Right kidney (tissue), 1 donor: ENCODE results near the gene GRAPL.
"Not testable (repeated sequence)": the region's sequence is repeated elsewhere in the genome, so short reads cannot be mapped to it uniquely, and the experiment has no call there.

Source experiments
- DNase-seq: peaks from one replicate; pipeline ENCODE4 v3.0.0-alpha.2; 2016

GRAPL gene

DNA sequence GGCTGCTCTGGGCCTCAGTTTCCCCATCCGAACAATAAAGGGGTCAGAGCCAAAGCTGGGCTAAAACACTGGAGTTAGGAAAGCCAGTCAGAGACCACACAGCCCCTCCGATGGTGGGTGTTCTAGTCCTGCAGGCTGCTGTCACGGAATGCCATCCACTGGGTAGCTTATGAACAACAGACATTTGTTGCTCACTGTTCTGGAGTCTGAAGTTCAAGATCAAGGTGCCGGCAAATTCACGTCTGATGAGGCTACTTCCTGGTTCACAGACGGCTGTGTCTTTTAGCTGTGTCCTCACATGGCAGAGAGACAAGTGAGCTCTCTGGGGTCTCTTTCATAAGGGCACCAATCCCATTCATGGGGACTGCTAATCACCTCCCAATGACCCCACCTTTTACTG, 9.2 kb downstream of the GRAPL start:
- not testable (repeated sequence) for DNase-seq

DNA sequence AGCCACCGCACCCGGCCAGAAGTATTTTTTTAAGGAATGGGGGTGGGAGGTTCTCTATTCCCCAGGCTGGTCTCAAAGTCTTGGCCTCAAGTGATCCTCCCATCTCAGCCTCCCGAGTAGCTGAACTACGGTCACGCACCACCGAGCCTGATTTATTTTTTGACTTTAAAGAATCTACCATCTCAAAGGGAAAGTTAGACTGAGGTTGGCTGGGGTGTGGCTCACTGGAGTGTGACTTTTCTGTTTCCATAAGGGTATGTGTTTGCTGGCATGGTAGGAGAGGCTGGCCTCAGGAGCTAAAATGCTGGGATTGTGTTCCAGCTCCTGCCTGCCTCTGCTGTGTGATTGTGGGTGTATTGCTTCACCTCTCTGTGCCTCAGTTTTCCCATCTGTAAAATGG, 10.6 kb downstream of the GRAPL start:
- DNase-seq, result not testable (repeated sequence)

DNA sequence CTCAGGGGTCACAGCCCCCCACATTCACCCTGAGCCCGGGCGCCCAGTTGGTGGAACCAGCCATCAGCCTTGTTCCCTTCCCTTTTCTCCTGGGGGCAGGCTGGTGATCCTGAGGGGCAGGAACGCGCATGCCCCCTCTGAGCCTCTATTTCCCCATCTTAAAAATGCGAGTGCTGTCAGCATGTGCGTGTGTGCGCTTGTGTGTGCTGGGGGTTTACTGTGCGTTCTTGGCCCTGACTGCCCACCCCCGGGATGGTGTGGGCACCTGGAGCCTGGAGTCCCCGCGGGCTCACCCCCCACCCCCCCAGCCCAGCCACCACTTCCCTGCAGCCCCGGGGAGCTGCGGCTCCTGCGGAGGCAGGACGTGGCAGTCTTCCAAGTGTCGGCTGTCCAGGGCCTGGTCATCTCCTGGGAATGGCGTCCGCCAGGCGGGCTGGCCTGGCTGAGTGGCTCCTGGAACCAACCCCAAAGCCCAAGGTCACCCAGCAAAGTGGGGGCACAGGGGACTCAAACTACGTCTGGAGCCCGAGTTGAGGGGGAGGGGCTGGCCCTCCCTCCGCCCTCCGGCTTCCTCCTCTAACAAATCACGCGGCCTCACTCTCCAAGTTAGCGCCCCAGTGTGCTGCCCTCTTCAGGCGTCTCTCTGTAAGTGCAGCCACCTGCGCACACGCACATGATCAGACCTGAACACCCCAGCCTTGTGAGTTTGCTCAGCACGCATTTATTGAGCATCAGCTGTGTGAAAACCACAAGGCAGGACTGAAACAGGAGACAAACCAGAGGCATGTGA, 14.2 kb downstream of the GRAPL start:
- not testable (repeated sequence) for DNase-seq

DNA sequence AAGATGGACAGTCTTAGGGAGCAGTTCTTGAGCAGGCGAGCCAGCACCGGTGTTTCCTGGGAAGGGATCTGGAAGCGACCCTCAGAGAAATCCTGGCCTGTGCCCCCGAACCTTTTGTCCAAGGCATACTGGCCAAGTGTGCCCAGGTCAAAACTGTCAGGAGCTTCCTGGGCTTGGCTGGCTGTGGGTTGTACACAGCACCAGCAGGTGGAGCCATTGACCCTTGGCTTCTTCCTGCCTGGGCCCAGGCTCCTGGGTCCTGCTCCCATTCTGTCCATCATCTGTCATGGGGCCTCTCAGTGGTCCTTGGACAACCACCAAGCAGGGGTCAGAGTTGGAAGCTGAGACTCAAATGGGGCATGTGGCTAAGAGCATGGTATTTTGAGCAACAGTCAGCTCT, 15.0 kb downstream of the GRAPL start:
- not testable (repeated sequence) for DNase-seq

DNA sequence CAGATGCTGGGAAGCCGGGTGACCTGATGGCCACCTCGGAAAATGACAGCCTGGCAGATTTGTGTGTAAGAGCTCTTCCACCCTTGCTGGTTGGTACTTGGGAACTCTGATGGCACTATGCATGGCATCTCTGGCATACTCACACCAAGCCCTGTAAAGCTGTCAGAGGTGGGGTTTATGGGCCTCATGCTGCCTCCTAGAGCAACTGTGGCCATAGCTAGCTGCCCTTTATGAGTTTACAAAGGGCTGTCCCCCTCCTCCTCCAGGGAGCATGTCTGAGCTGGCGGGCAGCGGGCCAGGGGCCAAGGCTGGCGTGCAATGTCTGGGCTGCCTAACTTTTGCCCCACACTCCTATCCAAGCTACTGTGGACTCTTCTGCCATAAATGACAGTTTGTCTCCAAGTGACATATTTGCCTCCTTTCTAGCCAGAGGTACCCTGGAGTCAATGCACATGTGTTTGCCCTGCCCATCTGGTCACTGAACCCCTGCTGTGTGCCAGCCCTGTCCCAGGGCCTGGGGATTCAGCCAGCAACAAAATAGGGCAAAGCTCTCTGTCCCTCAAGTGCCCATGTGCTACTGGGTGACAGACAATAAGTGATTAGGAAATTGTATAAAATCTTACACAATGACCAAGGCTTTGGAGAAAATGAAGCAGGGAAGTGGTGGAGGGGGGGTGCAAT, 15.8 kb downstream of the GRAPL start:
- not testable (repeated sequence) for DNase-seq

DNA sequence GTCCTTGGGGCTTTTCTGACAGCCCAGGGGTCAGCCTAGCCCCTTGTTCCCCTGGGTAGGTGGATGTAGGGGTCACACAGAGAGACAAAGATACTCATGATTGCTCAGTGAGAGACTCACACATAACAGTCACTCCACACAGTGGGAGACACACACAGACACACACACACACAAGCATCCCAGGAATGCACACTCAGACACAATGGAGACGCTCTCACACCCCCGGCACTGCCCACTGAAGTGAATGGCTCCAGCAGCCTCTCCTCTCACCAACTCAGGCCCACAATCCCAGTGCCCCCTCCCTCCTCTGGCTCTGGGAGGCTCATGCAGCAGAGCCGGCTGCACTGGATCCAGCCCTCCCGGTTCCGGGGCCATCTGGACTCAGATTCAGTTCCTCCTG, 17.0 kb downstream of the GRAPL start:
- not testable (repeated sequence) for DNase-seq

DNA sequence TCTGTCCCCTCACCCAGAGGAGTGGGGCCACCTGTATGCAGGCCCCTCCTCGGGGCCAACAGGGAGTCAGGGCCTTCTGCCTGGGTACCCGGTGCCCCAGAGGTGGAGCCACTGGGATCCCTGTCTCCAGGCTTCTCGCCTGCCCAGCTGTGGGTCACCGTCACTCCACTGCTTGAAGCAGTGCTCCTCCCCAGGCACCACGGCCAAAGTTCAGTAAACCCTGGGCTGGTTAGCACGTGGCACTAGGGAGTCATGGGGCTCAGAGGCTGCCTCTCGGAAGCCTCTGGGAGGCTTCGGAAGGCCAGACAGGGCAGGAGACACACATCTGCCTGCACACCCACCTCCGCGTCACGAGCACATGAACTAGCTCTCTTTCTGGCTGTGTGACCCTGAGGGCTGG, 18.1 kb downstream of the GRAPL start:
- not testable (repeated sequence) for DNase-seq

DNA sequence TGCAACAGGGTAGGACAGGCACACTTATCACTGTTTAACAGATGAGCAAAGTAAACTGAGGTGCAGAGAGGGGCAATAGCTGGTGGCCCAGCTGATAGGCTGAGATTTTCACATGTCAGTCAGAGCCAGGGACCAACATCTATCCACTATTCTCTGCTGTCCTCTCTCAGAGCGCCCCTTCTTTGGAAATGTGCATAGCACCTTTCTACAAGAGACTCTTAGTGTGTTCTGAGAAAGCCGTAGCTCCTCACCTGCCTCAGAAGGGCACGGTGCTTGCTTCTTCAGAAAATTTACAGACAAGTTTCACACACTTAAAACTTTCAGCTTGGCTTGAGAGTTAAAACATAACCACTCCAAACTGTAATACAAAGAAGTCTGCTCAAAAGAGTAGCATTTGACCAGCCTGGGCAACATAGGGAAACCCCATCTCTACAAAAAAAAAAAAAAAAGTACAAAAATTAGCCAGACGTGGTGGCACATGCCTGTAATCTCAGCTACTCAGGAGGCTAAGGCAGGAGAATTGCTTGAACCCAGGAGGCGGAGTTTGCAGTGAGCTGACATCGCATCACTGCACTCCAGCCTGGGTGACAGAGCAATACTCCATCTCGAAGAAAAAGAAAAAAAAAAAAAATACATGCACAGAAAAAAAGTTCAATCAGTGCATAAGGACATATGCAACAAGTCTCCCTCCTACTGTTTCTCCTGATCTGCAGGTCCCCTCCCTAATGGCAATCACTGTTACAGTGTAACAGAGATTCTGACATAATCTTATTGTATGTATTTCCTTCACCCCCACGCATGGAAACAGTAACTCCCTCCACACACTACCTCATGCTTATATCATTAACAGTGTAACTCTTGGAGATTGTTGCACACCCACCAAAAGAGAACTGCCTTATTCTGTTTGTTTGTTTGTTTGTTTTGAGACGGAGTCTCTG, 23.6 kb downstream of the GRAPL start:
- DNase-seq, result not testable (repeated sequence)

DNA sequence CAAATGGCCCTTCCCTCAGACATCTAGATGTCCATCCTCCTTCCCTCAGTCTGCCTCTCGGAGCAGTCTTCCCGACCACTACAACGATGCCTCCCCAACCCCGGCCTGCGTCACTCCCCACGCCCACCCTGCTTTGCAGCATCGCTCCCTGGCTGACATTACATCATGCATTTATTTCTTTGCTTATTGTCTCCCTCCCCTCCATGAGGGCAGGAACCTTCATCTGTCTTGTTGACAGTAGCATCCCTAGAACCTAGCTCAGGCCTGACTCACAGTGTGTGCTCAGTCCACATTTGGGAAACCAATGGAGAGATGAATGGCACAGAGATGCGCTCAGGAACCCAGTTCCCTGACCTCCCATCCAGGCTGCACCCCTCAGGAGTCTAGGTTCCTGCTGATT, 30.2 kb downstream of the GRAPL start:
- not testable (repeated sequence) for DNase-seq

DNA sequence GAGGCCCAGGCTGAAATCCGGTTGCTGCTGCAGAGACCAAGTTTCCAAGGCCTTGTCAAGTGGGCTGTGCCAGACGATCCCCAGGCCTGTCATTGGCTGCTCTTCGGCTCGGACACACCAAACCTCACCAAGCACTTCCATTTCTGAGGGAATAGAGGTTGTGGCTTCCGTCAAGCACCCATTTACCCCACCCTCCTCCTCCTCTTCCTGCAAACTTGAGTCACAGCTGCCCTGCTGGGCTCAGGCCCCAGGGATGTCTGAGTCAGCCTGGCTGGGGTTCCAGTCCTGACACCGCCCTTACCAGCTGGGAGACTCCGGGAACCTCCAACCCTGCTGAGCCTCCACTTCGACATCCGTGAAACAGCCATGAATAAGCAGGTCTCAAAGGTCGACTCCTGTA, 31.1 kb downstream of the GRAPL start:
- DNase-seq, result not testable (repeated sequence)

DNA sequence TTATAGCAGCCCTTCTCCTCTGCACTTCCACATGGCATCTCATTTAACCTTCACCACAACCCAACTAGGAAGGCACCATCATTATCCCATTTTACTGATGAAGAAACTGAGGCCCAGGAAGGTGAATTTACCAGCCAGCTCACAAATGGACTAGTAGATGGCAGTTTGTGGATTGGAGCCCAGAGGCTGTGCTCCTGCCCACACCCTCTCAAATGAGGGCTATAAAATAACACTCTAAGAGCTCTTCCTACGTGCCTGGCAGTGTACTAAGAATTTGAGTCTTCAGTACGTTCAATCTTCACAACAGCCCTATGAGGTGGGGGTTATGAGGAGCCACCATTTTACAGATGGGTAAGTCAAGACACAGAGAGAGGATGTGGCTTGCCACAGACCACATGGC, 31.5 kb downstream of the GRAPL start:
- not testable (repeated sequence) for DNase-seq

DNA sequence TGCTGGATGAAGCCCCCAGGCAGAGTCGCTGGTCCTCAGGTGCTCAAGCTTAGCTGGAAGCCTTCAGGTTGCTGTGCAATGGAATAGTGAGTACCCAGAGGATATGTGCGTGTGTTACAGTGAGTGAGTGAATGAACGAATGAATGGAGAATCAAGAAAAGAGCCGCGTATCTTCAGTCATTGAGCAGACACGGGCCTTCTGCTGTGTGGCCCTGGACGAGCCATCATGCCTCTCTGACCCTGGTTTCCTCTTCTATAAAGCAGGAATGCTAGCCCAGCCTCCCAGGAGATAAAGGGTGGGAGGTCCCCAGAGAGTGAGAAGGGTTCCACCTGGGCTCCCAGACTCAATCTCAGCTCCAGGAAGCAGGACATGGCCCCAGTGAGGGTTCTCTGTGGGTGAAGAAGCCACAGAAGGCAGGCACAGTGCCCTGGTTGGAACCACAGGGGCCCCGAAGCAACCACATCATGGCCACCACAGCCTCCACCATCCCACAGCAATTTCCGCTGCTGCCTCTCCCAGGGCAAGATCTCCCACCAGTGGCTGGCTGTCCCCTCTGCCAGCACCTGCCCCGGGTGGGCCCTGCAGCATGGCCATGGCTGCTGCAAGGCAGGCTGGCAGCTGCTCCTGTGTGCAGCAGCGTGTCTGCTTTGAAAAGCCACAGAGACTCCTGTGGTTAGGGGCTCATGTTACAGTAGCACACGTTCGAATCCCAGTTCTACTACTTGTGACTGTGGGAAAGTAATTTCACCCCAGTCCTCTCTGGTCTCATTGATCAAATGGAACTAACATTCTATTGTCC, 34.1 kb downstream of the GRAPL start:
- DNase-seq, result not testable (repeated sequence)

DNA sequence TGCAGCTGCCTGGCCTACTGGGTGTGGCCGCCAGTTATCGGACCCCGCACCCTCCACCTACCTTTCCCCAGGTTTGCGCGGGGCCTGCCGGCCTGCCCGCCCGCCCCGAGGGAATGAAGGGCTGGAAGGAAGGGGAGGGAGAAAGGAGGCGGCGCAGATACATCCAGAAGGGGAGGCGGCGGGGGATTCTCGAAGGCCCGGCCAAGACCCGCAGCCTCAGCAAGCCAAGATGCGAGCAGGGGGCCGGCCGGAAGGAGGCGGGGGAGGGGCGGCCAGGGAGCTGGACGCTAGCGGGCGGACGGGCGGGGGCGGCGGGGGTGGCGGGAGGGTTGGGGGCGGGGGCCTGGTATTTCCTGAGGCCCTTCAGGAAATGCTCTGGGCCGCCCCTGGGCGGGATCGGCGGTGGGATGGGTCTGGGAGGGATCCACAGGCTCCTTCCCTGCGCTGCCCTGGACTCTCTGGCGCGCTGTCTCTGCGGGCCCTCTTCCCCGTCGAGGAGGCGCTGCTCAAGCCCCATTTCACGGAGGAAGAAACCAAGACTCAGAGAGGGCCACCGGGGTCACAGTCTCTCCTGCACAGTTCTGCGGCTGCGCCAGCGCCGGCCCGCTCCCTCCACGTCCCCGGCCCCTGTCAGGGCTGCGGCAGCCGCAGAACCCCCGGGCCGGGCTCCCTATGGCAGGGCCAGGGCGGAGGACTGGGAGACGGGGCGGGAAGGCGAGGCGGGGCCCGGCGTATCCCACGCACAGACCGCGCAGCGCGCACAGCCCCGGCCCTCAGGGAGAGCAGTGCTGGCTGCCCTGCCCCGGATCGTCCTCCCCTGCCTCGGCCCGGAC, 35.2 kb downstream of the GRAPL start:
- DNase-seq, result not testable (repeated sequence)

DNA sequence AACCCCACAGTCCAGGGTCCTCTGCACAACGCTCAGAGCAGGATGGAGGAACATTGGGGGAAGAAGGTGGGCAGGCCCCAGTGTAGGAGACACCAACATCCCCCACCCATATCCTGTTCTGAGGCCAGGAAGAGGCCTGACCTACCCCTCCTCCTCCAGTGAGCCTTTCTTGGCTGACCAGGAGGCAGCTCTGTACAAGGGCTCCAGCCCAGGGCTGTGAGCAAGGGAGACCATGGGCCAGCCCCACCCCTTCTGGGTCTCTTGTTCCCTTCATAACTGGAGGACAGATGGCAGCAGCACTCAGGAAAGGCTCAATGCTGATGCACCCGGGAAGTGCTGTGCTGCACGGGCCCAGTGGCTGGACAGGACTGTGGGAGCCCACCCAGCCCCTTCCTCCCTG, 47.0 kb downstream of the GRAPL start:
- not testable (repeated sequence) for DNase-seq

DNA sequence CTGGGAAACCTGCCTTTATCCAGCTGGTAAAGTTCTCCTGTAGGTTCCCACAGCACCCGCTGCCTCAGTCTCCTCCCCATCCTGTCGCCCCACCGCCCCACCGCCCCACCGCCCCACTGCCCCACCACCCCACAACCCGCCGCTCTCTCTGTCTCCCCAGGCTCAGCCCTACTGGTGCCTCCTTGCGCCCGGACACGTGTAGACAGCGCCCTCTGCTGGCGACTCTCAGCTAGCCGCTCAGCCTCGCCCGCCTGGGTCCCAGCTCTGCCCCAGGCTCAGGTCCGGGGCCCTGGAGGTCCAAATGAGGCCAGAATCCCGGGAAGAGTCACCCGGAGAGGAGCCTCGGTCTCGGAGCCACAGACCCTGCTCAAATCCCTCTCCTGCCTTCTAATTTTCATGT, 48.0 kb downstream of the GRAPL start:
- DNase-seq, result not testable (repeated sequence)

DNA sequence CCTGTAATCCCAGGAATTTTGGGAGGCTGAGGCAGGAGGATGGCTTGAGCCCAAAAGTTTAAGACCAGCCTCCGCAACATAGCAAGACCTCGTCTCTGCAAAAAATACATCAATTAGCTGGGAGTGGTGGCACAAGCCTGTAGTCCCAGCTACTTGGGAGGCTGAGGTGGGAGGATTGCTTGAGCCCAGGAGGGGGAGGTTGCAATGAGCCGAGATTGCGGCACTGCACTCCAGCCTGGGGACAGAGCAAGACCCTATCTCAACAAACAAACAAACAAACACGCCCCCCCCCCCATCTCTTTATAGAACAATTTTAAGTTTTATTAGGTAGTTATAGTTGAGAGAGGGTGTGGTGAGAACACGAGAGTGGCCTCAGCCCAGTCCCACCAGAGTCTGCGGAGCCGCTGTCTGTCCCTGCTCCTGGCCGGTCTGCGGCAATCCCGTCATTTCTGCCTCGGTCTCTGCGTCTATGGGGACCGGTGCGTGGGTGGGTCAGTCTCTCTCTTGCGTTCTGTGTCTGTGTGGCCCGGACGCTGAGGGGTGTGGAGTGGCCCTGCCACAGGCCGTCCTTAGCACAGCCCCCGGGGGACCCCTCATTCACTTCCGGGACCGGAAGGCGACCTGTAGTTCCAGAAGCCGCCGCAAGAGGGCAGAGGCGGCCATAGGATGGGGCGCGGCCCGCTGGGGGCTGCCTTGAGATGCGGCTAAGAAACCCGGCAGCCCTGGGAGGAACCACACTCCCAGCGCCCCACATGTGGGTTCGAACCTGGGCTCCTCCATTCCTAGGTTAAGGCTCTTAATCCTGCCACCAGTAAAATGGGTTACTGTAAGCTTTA, 53.9 kb downstream of the GRAPL start:
- not testable (repeated sequence) for DNase-seq

DNA sequence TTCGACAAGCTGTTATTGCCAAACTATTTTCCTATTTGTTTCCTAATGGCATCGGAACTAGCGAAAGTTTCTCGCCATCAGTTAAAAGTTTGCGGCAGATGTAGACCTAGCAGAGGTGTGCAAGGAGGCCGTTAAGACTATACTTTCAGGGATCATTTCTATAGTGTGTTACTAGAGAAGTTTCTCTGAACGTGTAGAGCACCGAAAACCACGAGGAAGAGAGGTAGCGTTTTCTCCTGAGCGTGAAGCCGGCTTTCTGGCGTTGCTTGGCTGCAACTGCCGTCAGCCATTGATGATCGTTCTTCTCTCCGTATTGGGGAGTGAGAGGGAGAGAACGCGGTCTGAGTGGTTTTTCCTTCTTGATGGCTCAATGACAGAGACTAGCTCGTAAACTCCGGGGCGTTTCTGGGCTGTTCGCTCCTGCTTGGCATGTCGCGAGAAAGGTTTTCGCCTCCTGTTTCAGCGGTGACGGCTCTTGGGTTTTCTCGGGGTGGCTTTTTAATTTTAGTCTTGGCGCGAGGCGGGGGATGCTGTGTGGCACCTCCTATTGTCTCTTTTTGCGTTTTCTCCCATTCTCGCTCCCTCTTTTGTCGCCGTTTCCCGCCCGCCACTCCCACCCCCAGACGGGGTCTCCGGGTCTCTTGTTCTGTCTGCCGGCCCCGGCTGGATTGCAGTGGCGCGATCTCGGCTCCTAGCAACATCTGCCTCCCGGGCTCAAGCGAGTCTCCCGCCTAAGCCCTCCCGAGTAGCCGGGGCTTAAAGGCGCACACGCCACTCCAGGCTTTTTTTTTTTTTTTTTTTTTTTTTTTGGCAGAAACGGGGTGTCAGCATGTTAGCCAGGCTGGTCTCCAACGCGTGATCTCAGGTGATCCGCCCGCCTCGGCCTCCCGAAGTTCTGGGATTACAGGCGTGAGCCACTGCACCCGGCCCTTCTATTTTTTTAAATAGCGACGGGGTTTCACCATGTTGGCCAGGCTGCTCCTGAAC, 60.8 kb downstream of the GRAPL start:
- DNase-seq, result not testable (repeated sequence)

DNA sequence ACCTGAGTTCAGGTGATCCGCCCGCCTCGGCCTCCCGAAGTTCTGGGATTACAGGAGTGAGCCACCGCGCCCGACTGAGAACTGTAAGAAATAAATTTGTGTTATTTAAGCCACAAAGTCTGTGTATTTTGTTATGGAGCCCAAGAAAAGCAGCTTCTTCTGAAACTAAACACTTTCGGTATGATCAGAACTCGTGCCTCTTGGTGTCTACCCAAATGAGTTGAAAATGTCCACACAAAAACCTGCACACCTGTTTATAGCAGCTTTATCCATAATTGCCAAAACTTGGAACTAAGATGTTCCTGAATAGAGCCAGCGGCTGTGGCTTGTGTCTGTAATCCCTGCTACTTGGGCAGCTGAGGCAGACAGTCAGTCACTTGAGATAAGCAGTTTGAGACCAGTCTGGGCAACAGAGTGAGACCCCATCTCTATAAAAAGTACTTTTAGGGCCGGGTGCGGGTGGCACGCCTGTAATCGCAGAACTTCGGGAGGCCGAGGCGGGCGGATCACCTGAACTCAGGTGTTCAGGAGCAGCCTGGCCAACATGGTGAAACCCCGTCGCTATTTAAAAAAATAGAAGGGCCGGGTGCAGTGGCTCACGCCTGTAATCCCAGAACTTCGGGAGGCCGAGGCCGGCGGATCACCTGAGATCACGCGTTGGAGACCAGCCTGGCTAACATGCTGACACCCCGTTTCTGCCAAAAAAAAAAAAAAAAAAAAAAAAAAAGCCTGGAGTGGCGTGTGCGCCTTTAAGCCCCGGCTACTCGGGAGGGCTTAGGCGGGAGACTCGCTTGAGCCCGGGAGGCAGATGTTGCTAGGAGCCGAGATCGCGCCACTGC, 61.7 kb downstream of the GRAPL start:
- not testable (repeated sequence) for DNase-seq
